Ammon's horn (tissue), 1 donor: Measurements from ENCODE around the gene AJAP1.

Experiments used
- DNase-seq: peaks from one replicate; pipeline ENCODE4 v3.0.0-alpha.2; 2016; ENCODE audit warnings: low spot score

Gene AJAP1

DNA sequence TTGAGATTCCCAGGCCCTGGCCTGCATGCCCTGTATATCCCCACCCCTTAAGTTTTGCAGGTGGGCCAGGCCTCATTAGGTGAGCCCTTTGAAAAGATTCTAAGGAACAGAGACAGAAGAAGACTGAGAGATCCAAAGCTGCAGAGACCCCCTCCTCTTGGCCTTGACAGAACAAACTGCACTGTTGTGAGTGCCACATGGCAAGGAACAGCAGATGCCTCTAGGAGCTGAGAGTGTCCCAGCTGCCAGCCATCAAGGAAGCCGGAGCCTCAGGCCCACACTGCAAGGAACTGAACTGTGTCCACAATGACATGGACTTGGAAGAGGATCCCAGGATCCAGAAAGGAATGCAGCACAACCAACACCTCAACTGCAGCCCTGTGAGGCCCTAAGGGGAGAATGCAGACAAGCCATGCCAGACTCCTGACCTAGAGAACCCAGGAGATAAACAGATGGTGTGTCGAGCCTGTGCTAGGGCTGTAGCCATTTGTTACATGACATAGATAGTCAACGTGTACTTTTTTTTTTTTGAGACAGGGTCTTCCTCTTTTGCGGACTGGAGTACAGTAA lies 182.7 kb downstream of the AJAP1 start:
- DNase-seq = no peak

DNA sequence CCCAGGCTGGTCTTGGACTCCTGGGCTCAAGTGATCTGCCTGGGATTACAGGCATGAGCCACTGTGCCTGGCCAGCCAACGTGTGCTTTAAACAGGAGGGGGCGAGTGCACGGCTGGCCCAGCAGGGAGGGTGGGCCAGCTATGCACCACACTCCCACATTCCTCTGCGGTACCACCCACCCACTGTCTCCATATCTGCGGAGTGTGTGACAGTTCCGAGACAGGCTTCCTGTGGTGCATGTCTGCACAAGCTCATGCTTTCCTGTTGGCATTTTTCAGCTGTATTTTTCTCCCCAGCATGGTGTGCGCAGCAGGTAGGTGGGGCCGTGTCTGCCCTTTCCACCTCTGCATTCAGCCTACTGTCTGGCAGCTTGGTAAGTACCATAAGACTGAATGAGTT lies 183.3 kb downstream of the AJAP1 start:
- no peak for DNase-seq

DNA sequence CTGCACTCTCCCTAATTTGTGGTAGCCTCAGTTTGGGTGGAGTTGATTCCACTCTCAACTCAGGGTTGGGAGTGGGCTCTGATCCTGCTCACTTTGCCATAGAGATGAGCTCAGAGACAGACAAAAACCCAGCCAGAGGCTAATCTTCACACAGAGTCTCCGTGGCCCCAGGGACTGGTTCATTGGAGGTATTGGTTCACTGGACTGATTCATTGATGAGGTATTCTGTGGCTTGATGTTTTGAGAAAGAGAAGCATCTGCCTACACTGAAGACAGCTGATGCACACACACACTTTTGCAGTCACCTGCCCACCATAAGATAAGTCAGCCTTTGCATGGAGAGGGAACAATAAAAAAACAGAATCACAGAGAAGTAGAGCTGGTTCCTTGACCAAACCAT lies 183.8 kb downstream of the AJAP1 start:
- no peak for DNase-seq
